HG03571 (cell line): ENCODE data around the gene DNM3.
"Not testable (repeated sequence)": the region's sequence is repeated elsewhere in the genome, so short reads cannot be mapped to it uniquely, and the experiment has no call there.

ENCODE experiments used
- ATAC-seq: cut with Tn5 transposase; IDR thresholded peaks from one replicate; pipeline ENCODE4 v1.9.1; 2021; ENCODE audit not compliant: unreplicated experiment

Gene DNM3

GRCh38 chr1:172005856-172006255 lies 164.6 kb downstream of the DNM3 start:
- ATAC-seq: no peak

GRCh38 chr1:172006660-172007059 lies 165.4 kb downstream of the DNM3 start:
- ATAC-seq: no peak

- ATAC-seq: no peak
These were observed 177.5 kb downstream of the DNM3 start for GRCh38 chr1:172018727-172019311.

- ATAC-seq: no peak
These were observed 178.7 kb downstream of the DNM3 start for GRCh38 chr1:172019976-172020375.

- ATAC-seq: no peak
These were observed 183.2 kb downstream of the DNM3 start for GRCh38 chr1:172024516-172024915.

GRCh38 chr1:172024944-172025738 lies 183.8 kb downstream of the DNM3 start:
- ATAC-seq: not testable (repeated sequence)

GRCh38 chr1:172040466-172040865 lies 199.2 kb downstream of the DNM3 start:
- no peak for ATAC-seq

- ATAC-seq: no peak
These were observed 199.8 kb downstream of the DNM3 start for GRCh38 chr1:172041102-172041501.

GRCh38 chr1:172041742-172042141 lies 200.4 kb downstream of the DNM3 start:
- no peak for ATAC-seq

GRCh38 chr1:172043900-172044299 lies 202.6 kb downstream of the DNM3 start:
- ATAC-seq: no peak

GRCh38 chr1:172051898-172052297 lies 210.6 kb downstream of the DNM3 start:
- ATAC-seq: no peak

GRCh38 chr1:172054172-172054571 lies 212.9 kb downstream of the DNM3 start:
- ATAC-seq: no peak

GRCh38 chr1:172055816-172056419 lies 214.6 kb downstream of the DNM3 start:
- not testable (repeated sequence) for ATAC-seq

- ATAC-seq: no peak
These were observed 227.0 kb downstream of the DNM3 start for GRCh38 chr1:172068334-172068733.

- ATAC-seq: no peak
These were observed 227.8 kb downstream of the DNM3 start for GRCh38 chr1:172069051-172069450.

- ATAC-seq: no peak
These were observed 228.2 kb downstream of the DNM3 start for GRCh38 chr1:172069534-172069933.

- ATAC-seq: no peak
These were observed 228.8 kb downstream of the DNM3 start for GRCh38 chr1:172070055-172070454.

GRCh38 chr1:172071746-172072145 lies 230.4 kb downstream of the DNM3 start:
- no peak for ATAC-seq

GRCh38 chr1:172079859-172080258 lies 238.6 kb downstream of the DNM3 start:
- ATAC-seq: not testable (repeated sequence)

GRCh38 chr1:172083191-172083590 lies 241.9 kb downstream of the DNM3 start:
- no peak for ATAC-seq

- no peak for ATAC-seq
These were observed 243.6 kb downstream of the DNM3 start for GRCh38 chr1:172084876-172085275.

- ATAC-seq: no peak
These were observed 244.0 kb downstream of the DNM3 start for GRCh38 chr1:172085317-172085716.
